H1 (cell line): ENCODE data around the gene METRN. TPM values are rescaled to one million over a fixed set of nuclear protein-coding genes. Genes with fewer than 3 reads are reported as not detected.

Source experiments
- CEBPB ChIP-seq: IDR thresholded peaks from 2 replicates; pipeline ENCODE4 v1.6.1; 2012; ENCODE audit warnings: low read depth, low read length
- polyA plus RNA-seq, 7 experiments: library from polyadenylated mRNA; depleted of rRNA in 3 of 7; stranded (reverse) in 5 of 7; unstranded in 2 of 7; fragments of >200 nt in 5 of 7; fragments of 200-250 nt in 2 of 7; gene quantifications; 1 replicate in 5 of 7; 2 replicates in 1 of 7; 4 replicates in 1 of 7; pipeline versions ENCODE4 v1.2.1 to v1.2.3, GENCODE V29; 2011 to 2013; ENCODE audit warnings: missing spikeins in 2 of 7, mixed read lengths in 2 of 7
- total RNA-seq: library from RNA; stranded (reverse); fragmentation: NEBNext Ultra II Directional; extraction: Animal tissue kit (Norgen Biotek cat#: 25700); gene quantifications from 2 replicates; pipeline ENCODE4 v1.2.1, GENCODE V29; 2021
- TF ChIP-seq, protein P1 (sequence below): fragments of 300-600 bp; sonication (generic); IDR thresholded peaks from 2 replicates; pipeline ENCODE4 v1.7.1; 2012; ENCODE audit warnings: low read length, moderate library complexity, mild to moderate bottlenecking, inconsistent platforms; ENCODE audit not compliant: insufficient replicate concordance

Gene METRN
- total and polyA plus RNA-seq, 2 of the 8 experiments (the other 6 are each of a cell fraction or from before 2014, with no cell fraction given), result 18.7 to 25.8 TPM

DNA sequence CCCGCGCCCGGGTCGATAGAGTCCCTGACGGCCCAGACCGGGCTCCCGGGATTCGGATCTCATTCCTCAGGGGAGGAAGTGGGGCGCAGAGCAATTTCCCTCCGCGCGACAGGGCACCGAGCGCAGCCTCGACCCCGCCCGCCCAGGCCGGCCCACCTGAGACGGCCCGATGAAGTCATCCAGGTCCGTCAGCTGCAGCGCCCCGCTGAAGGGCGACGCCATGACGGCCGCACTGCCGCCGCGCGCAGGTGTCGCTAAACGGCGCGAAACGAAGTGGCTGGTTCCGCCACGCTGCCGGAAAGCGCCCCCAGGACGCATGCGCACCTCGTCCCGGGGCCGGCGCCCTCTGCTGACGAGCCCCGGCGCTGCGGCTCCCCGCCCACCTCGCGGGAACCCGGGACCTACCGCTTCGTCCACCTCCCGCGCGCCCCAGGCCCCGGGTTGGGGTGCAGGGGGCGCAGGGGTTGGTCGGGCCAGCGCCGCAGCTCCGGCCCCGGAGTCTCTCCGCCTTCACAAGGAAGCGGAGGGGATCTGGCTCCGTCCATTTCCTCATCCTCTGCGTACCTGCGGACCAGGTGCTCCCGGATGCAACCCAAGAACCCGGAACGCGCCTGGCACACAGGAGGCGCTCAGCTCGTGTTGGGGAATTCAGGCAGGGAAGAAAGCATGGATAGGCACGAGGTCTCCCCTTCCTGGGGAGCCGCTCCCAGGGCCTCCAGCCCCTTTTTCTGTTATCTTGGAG lies 26.0 kb downstream of the METRN start, which contains the start of gene CIAO3 (continued):
- TF ChIP-seq, protein P1, sequence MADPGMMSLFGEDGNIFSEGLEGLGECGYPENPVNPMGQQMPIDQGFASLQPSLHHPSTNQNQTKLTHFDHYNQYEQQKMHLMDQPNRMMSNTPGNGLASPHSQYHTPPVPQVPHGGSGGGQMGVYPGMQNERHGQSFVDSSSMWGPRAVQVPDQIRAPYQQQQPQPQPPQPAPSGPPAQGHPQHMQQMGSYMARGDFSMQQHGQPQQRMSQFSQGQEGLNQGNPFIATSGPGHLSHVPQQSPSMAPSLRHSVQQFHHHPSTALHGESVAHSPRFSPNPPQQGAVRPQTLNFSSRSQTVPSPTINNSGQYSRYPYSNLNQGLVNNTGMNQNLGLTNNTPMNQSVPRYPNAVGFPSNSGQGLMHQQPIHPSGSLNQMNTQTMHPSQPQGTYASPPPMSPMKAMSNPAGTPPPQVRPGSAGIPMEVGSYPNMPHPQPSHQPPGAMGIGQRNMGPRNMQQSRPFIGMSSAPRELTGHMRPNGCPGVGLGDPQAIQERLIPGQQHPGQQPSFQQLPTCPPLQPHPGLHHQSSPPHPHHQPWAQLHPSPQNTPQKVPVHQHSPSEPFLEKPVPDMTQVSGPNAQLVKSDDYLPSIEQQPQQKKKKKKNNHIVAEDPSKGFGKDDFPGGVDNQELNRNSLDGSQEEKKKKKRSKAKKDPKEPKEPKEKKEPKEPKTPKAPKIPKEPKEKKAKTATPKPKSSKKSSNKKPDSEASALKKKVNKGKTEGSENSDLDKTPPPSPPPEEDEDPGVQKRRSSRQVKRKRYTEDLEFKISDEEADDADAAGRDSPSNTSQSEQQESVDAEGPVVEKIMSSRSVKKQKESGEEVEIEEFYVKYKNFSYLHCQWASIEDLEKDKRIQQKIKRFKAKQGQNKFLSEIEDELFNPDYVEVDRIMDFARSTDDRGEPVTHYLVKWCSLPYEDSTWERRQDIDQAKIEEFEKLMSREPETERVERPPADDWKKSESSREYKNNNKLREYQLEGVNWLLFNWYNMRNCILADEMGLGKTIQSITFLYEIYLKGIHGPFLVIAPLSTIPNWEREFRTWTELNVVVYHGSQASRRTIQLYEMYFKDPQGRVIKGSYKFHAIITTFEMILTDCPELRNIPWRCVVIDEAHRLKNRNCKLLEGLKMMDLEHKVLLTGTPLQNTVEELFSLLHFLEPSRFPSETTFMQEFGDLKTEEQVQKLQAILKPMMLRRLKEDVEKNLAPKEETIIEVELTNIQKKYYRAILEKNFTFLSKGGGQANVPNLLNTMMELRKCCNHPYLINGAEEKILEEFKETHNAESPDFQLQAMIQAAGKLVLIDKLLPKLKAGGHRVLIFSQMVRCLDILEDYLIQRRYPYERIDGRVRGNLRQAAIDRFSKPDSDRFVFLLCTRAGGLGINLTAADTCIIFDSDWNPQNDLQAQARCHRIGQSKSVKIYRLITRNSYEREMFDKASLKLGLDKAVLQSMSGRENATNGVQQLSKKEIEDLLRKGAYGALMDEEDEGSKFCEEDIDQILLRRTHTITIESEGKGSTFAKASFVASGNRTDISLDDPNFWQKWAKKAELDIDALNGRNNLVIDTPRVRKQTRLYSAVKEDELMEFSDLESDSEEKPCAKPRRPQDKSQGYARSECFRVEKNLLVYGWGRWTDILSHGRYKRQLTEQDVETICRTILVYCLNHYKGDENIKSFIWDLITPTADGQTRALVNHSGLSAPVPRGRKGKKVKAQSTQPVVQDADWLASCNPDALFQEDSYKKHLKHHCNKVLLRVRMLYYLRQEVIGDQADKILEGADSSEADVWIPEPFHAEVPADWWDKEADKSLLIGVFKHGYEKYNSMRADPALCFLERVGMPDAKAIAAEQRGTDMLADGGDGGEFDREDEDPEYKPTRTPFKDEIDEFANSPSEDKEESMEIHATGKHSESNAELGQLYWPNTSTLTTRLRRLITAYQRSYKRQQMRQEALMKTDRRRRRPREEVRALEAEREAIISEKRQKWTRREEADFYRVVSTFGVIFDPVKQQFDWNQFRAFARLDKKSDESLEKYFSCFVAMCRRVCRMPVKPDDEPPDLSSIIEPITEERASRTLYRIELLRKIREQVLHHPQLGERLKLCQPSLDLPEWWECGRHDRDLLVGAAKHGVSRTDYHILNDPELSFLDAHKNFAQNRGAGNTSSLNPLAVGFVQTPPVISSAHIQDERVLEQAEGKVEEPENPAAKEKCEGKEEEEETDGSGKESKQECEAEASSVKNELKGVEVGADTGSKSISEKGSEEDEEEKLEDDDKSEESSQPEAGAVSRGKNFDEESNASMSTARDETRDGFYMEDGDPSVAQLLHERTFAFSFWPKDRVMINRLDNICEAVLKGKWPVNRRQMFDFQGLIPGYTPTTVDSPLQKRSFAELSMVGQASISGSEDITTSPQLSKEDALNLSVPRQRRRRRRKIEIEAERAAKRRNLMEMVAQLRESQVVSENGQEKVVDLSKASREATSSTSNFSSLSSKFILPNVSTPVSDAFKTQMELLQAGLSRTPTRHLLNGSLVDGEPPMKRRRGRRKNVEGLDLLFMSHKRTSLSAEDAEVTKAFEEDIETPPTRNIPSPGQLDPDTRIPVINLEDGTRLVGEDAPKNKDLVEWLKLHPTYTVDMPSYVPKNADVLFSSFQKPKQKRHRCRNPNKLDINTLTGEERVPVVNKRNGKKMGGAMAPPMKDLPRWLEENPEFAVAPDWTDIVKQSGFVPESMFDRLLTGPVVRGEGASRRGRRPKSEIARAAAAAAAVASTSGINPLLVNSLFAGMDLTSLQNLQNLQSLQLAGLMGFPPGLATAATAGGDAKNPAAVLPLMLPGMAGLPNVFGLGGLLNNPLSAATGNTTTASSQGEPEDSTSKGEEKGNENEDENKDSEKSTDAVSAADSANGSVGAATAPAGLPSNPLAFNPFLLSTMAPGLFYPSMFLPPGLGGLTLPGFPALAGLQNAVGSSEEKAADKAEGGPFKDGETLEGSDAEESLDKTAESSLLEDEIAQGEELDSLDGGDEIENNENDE, result no peak
- TF ChIP-seq CEBPB, result no peak
